HG03520 (cell line): ENCODE measurements around the gene MUS81.
"Not testable (repeated sequence)": the region's sequence is repeated elsewhere in the genome, so short reads cannot be mapped to it uniquely, and the experiment has no call there.

Experiments
- ATAC-seq: cut with Tn5 transposase; IDR thresholded peaks from one replicate; pipeline ENCODE4 v1.9.1; 2021; ENCODE audit warnings: mild to moderate bottlenecking, moderate library complexity; ENCODE audit not compliant: unreplicated experiment

The MUS81 gene

DNA sequence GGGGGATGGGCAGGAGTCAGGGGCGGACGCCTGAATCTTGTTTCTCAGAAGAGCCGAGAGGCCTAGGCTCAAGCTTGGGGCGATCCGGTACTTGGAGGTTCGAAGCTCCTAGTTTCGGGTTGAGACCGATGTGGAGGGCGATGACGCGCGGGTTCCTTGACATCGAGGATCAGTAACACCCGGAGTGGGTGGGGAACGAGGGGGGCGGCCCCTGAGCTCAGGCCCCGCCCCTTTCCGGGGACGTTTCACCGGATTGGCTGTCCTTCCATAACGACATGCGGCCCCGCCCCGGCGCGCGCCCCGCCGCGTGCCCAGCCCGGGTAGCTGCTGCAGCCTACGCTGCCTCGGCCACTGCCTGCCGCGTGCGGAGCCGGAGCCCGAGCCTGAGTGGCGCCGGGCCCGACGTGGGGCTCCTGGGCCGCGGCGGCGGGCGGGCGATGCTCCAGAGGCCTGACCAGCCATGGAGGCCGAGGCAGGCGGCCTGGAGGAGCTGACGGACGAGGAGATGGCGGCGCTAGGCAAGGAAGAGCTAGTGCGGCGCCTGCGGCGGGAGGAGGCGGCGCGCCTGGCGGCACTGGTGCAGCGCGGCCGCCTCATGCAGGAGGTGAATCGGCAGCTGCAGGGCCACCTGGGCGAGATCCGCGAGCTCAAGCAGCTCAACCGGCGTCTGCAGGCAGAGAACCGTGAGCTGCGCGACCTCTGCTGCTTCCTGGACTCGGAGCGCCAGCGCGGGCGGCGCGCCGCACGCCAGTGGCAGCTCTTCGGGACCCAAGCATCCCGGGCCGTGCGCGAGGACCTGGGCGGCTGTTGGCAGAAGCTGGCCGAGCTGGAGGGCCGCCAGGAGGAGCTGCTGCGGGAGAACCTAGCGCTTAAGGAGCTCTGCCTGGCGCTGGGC is 30.3 kb downstream of the MUS81 start, which contains the start of gene CCDC85B:
Gene CCDC85B, plus strand, starts transcription at position 350 of the 895 bp plus-strand sequence. Its CDS starts 111 bp downstream, at position 461.
- peak; percentile 38 for ATAC-seq

DNA sequence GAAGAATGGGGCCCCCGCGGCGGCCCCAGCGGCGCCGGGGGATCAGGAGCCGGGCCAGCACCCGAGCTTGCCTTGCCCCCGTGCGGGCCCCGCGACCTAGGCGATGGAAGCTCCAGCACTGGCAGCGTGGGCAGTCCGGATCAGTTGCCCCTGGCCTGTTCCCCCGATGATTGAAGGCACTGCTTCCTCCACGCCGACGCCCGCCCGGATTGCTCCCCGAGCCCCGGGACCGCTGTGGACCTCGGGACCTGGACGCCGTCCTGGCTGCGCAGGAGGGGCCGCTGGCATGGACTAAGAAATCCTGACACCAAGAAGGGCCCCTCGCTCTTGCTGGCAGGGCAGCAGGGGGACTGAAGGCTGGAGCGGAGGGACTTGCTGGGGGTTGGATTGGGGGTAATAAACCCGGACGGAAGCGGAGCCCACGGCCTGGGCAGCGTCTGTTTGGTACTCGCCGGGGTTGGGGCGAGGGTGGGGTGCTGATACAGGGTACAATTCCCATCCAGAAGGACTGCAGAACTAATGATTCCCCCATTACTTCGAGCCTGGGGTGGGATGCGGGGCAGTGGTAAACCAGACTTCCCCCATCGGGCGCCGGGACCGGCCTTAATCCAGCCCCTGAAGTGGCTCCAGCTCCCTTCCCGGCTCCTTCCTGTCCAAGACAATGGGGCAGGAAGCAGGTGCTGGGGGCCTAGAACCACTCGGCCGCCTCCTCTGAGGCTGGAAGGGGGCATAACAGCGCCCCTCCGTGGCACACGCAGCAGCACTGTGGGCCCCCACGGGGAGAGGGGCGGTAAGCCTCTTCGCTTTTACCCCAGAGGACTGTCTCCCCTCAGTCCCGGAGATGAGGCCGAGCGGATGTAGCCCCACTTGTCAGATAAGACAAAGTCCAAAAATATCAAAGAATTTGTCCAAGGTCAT is 31.2 kb downstream of the MUS81 start:
- ATAC-seq: no peak

DNA sequence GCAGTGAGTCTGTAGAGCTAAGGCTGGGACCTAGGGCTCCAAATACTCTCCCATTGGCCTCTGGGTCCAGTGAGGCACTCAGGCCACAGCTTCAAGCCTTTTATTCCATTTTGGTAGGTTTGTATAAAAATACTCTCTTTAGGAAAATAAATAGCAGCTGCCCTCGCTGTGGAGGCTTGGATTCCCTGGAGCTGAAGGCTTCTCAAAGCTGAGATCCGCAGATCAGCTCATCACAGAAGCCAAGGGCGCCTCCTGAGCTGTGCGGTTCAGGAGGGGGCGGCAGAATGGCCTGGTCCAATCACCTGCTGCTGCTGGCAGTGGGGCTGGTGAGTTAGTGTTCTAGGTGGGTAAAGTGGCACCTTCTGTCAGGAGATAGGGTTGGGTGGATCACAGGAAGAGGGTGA is 31.9 kb downstream of the MUS81 start:
- not testable (repeated sequence) for ATAC-seq

DNA sequence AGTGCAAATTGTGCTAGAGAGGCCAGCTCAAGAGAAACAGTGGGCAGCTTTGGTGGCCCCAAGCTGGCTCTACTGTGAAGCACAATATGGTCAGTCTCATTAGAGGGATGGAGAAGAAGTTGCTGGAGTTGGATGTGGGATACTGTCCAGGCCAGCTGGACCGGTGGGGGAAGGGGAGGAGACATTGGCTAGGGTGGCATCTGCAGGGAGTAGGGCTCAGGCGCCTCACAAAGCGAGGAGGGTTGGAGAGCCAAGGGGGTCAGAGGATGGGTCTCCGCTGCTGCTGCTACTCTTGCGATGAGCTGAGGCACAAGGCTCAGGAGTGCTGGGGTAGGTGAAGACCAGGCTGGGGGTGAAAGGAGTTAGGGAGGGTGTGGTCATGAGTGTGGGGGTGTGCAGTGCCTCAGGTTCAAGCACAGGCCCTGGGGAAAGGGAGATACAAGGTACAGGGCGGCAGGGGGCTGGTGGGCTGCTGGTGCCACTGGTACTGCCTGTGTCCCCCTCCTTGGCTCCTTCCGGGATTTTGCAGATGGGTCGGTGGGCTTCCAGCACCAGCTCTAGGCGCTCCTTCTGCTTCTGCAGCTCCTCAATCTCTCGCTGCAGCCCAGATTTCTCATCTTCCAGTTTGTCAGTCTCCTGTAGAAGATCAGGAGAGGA is 32.6 kb downstream of the MUS81 start:
- ATAC-seq: no peak

DNA sequence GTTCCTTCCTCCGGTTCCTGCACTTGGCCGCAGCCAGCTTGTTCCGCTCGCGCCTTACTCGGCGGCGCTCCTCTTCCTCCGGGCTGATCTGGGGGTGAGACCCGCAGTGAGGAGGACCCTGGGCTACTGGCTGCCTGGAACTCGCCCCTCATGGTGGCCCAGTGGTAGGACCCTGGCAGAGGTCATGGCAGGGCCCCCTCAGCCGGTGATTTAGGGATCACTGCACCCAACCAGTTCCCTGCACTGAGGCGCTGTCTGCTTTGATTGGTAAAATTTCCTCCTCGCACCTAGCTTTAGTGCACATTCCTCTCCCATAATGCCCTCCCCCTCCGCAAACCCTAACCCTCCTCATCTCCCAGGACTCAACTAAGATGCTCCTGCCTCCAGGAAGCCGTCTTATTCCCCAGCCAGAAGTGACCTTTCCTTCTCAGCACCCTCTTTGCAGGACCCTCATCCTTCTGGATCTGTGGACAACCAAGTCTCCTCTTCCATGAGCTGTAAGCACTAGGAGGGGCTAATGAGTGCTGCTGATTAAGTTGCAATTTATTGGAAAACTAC is 33.9 kb downstream of the MUS81 start:
- no peak for ATAC-seq

DNA sequence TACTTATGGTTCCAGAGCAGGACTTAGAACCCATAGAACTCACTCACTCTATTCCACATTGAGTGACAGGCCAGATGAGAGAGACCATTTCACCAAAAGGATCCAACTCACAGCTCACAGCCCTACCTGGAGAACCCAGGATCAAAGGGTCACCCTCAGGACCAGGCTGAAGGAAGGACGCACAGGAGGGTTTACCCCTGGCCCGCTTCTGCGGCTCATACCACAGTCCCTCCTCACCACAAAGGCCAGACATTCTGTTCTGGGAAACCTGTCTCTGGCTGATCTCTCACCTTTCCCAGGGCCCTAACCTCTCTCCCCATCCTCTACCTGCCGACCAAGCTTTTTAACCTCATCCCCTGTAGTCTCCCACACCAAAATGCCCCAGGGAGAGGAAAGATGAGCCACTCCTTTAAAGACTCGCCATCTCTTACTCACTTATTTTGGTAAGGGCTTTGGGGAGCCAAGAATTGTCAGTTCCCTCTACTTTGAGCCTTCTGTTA is 35.3 kb downstream of the MUS81 start:
- no peak for ATAC-seq

DNA sequence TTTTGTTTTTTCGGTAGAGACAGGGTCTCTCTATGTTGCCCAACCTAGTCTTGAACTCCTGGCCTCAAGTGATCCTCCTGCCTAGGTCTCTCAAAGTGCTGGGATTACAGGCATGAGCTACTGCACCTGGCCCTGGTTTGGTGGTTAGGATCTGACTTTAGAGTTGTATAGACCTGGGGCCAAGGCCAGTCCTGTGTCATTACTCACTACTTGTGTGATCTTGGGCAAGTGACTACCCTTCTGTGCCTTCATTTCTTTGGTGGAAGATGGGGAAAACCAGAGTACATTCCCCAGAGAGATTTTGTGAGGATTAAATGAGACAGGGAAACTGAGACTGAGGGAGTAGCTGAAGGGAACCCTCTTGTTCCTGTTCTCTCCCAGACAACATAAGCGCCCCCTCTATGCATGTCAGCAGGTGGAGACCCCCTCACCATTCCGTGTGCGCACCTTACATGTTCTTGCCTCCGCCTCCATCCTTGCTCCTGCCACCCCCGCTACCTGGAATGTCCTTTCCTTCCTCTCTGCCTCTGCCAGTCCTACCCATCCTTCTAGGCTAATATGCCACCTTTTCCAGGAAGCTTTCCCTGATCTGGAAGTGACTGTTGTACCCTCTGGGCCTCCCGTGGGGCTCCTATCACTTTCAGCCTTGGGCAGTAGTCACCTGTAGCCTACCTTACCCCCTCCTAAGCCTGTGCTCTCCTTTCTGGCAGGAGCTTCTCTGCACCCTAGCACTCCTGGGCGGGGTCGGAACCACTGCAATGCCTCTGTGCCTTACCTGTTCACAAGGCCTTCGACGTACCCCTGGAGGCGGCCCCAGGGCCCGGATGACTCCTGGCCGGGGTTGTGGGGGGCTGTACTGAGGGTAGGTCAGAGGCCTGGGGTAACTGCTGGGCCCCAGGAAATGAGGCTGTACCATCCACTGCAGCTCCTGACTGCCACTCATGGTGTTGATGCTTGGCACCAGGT is 36.1 kb downstream of the MUS81 start:
- no peak for ATAC-seq

DNA sequence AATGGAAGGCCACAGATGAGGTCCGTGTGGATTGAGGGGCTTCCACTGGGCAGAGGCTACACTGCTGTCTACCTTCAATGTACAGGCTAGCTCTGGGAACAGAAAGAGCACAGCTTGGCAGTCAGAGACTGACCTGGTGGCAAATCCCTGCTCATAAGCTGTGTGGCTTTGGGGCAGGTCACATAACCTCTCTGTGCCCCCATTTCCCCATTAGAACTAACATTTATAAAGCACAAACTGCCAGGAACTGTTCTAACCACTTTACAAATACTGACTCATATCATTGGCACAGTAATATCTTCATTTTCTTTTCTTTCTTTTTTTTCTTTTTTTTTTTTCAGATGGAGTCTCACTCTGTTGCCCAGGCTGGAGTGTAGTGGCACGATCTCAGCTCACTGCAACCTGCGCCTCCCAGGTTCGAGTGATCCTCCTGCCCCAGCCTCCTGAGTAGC is 36.8 kb downstream of the MUS81 start:
- no peak for ATAC-seq

DNA sequence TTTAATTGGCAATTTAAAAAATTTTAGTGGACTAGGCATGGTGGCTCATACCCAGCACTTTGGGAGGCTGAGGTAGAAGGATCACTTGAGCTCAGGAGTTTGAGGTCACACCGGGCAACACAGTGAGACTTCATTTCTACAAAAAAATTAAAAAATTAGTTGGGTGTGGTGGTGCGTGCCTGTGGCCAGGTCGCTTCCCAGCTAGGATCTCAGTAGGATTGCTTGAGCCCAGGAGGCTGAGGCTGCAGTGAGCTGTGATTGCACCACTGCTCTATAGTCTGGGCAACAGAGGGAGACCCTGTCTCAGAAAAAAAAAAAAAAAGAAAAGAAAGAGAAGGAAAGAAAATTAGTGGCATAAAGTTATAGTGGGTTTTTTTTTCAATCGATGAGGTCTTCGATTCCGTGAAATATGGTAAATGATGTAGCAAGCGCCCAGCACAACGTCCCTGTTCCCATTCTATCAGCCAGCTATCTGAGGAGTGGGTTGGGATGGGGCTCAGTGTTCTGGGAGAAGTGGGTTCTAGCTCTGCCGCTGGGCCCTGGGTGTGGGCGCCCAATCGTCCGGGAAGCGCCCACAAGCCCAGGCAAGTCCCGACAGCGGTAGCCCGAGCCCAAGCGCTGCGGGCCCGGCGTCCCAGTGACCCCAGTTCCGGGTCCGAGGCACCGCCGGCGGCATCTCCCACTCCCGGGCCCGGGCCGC is 38.6 kb downstream of the MUS81 start:
- no peak for ATAC-seq

DNA sequence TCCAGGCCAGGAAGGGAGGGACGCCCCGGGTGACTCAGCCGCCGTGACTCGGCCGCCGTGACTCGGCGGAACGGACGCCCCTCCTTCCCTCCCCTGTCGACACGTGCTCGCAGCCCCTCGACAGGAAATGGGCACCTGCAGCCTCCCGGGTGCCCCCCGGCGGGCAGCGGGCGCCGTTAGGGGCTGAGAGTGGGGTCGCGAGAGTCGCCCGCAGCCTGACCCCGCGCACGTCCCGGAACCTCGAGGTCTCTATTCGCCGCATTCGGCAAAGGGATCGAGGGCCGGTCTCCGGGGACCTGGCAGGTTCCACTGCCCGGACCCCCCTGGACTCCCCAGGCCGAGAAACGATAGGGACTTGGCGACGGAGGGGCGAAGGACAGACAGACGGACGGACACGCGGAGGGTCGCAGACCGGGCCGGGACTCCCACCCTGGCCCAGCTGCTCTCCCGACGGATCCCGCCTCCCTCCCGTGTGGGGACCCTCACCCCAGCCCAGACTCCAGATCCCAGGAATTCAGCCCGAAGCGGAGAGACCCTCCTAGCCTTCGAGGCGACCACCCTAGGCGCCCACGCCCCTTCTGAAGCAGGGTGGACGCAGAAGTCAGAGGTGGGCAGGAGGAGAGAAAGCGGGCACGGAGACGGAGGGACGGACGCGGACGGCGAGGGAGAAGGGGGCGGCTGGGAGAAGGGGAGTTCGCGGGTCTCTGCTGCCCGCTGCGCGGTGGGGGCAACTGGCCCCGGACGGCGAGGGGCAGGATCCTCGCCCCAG is 39.3 kb downstream of the MUS81 start:
- ATAC-seq: no peak

DNA sequence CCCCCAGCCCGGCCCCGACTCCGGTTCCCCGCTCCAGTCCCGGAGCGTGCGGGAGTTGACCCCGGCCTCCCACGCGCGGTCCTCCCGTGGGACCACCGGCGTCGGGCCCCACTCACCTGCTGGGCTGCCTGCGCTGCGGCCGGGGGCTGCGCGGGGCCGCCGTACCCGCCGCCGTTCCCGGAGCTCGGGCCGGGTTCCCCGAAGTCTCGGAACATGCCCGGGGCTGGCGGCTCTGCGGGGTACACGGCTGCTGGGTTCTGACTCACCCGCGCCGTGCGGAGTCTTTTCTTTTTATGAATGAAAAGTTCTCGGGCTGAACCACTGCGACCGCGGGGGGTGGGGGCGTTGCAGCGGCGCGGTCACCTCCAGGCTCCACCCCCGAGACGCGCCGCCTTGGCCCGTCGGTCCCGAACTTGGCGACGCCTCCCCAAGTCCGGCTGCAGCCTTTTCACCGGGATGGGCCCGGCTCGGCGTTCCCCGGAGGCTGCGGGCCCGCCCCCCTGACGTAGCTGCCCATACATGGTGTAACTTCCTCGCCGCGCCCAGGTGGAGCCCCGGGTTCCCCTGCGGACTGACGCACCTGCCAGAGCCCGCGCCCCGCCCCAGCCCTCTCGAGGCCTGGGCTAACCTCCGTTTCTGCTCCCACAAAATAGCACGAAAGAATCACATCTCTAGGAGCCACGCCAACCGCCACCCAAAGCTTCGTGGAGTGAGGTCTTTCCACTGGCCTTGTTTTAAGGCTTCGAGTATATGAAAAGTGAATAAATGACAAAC is 40.1 kb downstream of the MUS81 start, which contains the start of gene FOSL1:
Gene FOSL1, minus strand, starts transcription at position 264 of the 774 bp plus-strand sequence. Its CDS starts 49 bp downstream, at position 215.
- peak; percentile 60 for ATAC-seq

DNA sequence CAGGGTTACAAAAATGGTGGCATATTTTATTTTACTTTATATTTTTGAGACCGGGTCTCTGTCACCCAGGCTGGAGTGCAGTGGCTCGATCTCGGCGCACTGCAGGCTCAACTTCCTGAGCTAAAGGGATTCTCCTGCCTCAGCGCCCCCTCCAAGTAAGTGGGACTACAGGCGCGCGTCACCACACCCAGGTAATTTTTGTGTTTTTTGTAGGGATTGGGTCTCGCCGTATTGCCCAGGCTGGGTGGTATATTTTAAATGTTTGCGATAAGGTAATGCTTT is 40.6 kb downstream of the MUS81 start:
- ATAC-seq: no peak

DNA sequence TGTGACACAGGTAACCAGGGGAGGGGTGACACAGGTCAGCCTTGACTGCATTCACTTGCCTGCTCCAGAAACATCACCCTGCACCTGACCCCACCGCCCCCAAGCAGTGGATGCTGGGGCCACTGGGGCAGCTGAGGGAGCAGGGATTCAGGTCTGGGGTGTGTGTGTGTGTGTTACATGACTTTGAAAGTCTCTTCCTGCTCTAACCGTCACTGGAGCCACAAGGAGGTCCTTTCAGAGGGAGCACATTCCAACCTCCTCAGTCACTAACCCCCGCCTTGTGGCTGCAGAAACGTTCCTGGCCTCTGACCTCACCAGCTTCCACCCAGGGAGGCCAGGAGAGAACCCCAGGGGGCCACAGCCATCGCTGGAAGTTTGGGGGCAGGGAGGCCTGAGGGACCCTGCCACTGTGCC is 42.8 kb downstream of the MUS81 start:
- ATAC-seq: no peak

DNA sequence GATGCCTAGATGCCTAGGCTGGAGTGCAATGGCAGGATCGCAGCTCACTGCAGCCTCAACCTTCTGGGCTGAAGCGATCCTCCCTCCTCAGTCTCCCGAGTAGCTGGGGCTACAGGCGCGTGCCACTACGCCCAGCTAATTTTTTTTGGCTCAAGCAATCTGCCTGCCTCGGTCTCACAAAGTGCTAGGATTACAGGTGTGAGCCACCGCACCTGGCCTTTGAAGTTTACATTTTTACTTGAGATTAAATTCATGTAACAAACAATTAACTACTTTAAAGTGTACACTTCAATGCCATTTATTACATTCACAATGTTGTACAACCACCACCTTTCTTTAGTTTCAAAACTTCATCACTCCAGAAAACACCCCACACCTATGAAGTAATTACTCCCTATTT is 43.5 kb downstream of the MUS81 start:
- ATAC-seq: no peak

DNA sequence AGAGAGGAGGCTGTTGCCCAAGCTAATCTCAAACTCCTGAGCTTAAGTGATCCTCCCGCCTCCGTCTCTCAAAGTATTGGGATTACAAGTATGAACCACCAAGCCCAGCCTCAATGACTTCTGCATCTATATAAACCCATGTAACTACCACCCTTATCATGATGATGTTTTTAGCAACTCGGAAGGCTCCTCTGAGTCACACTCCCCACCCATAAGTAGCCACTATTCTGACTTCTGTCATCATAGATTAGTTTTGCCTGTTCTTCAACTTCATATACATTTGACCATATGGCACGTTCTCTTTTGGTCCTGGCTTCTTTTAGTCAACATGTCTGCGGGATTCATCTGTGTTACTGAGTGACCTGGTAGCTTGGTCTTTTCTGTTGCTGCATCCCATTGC is 46.4 kb downstream of the MUS81 start:
- no peak for ATAC-seq

DNA sequence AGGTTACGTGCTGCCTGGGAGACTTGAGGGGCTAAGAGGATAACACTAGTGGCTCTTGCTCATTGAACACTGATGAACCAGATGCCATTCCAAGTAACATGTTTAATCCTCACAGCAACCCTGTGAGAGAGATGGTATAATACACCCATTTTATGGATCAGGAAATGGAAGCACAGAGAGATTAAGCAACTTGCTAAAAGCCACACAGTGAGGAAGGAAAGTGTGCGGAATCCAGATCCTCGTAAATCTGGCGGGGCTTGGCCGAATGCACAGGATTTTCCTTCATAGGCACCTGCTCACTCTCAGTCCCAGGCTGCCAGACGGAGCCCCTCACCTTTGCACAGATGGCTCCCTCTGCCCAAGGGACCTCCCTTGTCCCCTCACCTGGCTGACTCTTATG is 47.6 kb downstream of the MUS81 start:
- no peak for ATAC-seq
